ENCODE results near the gene EID2. TPM values are rescaled to one million over a fixed set of nuclear protein-coding genes. Genes with fewer than 3 reads are reported as not detected.

Gene EID2
- total and polyA plus RNA-seq, 2 of the 13 experiments (the other 11 are each of a cell fraction or from before 2014, with no cell fraction given) = 3.7 to 14.1 TPM

GRCh38 chr19:39497996-39498797, 41.8 kb downstream of the EID2 start (continued):
- peak; percentile 84; the same call in 1 of the 2 replicates for TF ChIP-seq ZNF646 (CRISPR knock-in tag; IDR thresholded peaks at IDR 0.05)

- 0% methylated on average over 6 of the region's 7 CpGs for WGBS (ENCODE audit: low lambda C conversion rate)
- H3K4me3 ChIP-seq (replicated peaks in 1 of 3; ENCODE audit: insufficient read depth in 1 of 3, low read depth in 2 of 3, low read length in 3 of 3) = peak overlapping the region in 1 of 3 experiments; percentile 64; a peak in 1 of 6 replicates
- H3K27me3 ChIP-seq (ENCODE audit: control insufficient read depth in 1 of 2, insufficient read depth in 2 of 2, low read length in 2 of 2) = peaks cover 5 to 36% of the 10 kb centered on the region in 2 experiments; a peak in 4 of 5 replicates
- no peaks in the 10 kb centered on the region for H4K20me1 ChIP-seq (ENCODE audit: insufficient read depth, low read length)
- no peaks in the 10 kb centered on the region for H3K79me2 ChIP-seq (ENCODE audit: insufficient read depth, low read length)
- H3K9me3 ChIP-seq (ENCODE audit: low read length) = no peaks in the 10 kb centered on the region
- ATAC-seq (no peak), FAIRE-seq (no peak), DNase-seq (ENCODE audit: low spot score) (no peak)
- H3K27ac ChIP-seq (ENCODE audit: extremely low read length, insufficient read depth, low read length) = no peak overlapping the region
- in situ Hi-C loops (cut with HindIII; ENCODE audit: extremely low pct_ligation_motif_present, low pct_unique_long_range_greater_than_20kb) = loop anchor here (5.0 kb wide), 1 partner anchor 35 kb away; the partner anchor contains the start of gene EID2B
- no peak overlapping the region for H2AFZ ChIP-seq (ENCODE audit: low read length)
- no peaks in the 10 kb centered on the region for H3K36me3 ChIP-seq (replicated peaks in 1 of 2; ENCODE audit: control insufficient read depth in 1 of 2, insufficient read depth in 2 of 2, low read length in 2 of 2)
- peak overlapping the region; percentile 89 for H3K4me2 ChIP-seq (ENCODE audit: low read depth, low read length)
- peaks cover 24% of the 10 kb centered on the region for H3K4me1 ChIP-seq (ENCODE audit: insufficient read depth, low read length)
- no peak overlapping the region for H3K9ac ChIP-seq (ENCODE audit: insufficient read depth, low read depth, low read length)
- BruUV-seq (replicated peaks) = no TSS peak
- POLR2A ChIA-PET = interaction anchor here (0.8 kb wide), 1 partner anchor 62 kb away, joined by 4 read pairs; the partner anchor contains the start of gene RPS16
- intact Hi-C loops (cut with micrococcal nuclease; ENCODE audit: unreplicated experiment) = no loop called here
- CTCF ChIA-PET (ENCODE audit: low intra/inter-chr PET ratio, low total read pairs) = interaction anchor here (0.8 kb wide), 1 partner anchor 43 kb away, joined by 3 read pairs; no protein-coding TSS in a partner anchor
- TF ChIP-seq HNRNPK (IDR thresholded peaks at IDR 0.05; ENCODE audit: low read depth, low read length, poor library complexity, severe bottlenecking) (peak; percentile 46), TBX2 (CRISPR knock-in tag; IDR thresholded peaks at IDR 0.05; ENCODE audit: borderline replicate concordance) (0 out of 2 replicates have a peak, but pooled peaks have one; percentile 20), ZFYVE20 (CRISPR knock-in tag; IDR thresholded peaks at IDR 0.05; ENCODE audit: borderline replicate concordance, low read depth) (no peak), ZNF639 (CRISPR knock-in tag; conservative IDR thresholded peaks at IDR 0.05) (no peak), PBX3 (CRISPR knock-in tag; IDR thresholded peaks at IDR 0.05; ENCODE audit: borderline replicate concordance) (no peak), NKX3-1 (CRISPR knock-in tag; IDR thresholded peaks at IDR 0.05) (no peak), ZNF75D (CRISPR knock-in tag; IDR thresholded peaks at IDR 0.05; ENCODE audit: borderline replicate concordance) (no peak), RXRB (CRISPR knock-in tag; IDR thresholded peaks at IDR 0.05; ENCODE audit: borderline replicate concordance) (0 out of 2 replicates have a peak, but pooled peaks have one; percentile 17), ZBTB43 (CRISPR knock-in tag; conservative IDR thresholded peaks at IDR 0.05) (no peak)
These were observed 42.3 kb downstream of the EID2 start for GRCh38 chr19:39497701-39497995.

Data from HepG2 (cell line).